Prostate gland (tissue), 2 donors: ENCODE measurements around the gene CHIT1. TPM values are rescaled to one million over a fixed set of nuclear protein-coding genes. Genes with fewer than 3 reads are reported as not detected.
A peak's percentile ranks its signal among the peaks of the same experiment; 100 is the strongest.

Experiments used
- DNase-seq: peaks from one replicate; pipeline ENCODE4 v3.0.0-alpha.2; 2019; ENCODE audit warnings: low spot score
- H3K27ac ChIP-seq, 2 donors: fragments of 200-600 bp; sonication (generic); 2 replicates each; pipeline ENCODE4 v1.5.1; 2017 to 2019
- H3K27me3 ChIP-seq: fragments of 200-600 bp; sonication (generic); replicated peaks from 2 replicates; pipeline ENCODE4 v1.5.1; 2019; ENCODE audit not compliant: insufficient read depth
- H3K36me3 ChIP-seq, 2 donors: fragments of 200-600 bp; sonication (generic); 1 replicate in 1 of 2; 2 replicates in 1 of 2; pipeline versions ENCODE4 v1.5.1 to v1.8.1; 2017 to 2019
- H3K4me1 ChIP-seq: fragments of 200-600 bp; sonication (generic); replicated peaks from 2 replicates; pipeline ENCODE4 v1.5.1; 2019
- H3K4me3 ChIP-seq, 2 donors: fragments of 200-600 bp; sonication (generic); 2 replicates each; pipeline ENCODE4 v1.5.1; 2017 to 2019
- H3K9me3 ChIP-seq: fragments of 200-600 bp; sonication (generic); 2 replicates; pipeline ENCODE4 v1.5.1; 2017
- CTCF ChIP-seq, 4 experiments: fragments of 200-600 bp in 2 of 4; fragments of 450-650 bp in 2 of 4; sonication (generic) in 2 of 4; IDR thresholded peaks; 1 replicate in 3 of 4; 2 replicates in 1 of 4; pipeline ENCODE4 v1.5.1; 2016 to 2019; ENCODE audit warnings: antibody characterized with exemption in 4 of 4, mild to moderate bottlenecking in 2 of 4, moderate library complexity in 2 of 4
- POLR2A ChIP-seq: fragments of 450-650 bp; IDR thresholded peaks from one replicate; pipeline ENCODE4 v1.6.1; 2016; ENCODE audit warnings: antibody characterized with exemption, mild to moderate bottlenecking
- POLR2AphosphoS5 ChIP-seq: sonication (generic); formaldehyde crosslinking; IDR thresholded peaks from one replicate; pipeline ENCODE4 v1.6.1; 2017; ENCODE audit warnings: antibody characterized with exemption
- WGBS: methylation state at CpG from one replicate; pipeline ENCODE4 v1.1.5; 2018; 5-methylcytosine and 5-hydroxymethylcytosine counted together
- intact Hi-C: fragments of 100-400 bp; cut with DNase I; formaldehyde crosslinking; loops from one replicate; pipeline ENCODE4 v1.14.2; 2022
- total RNA-seq, 2 donors: library from RNA; depleted of rRNA; stranded (reverse); fragments of >200 nt; gene quantifications; one replicate each; pipeline ENCODE4 v1.1.0, GENCODE V29; 2016

The CHIT1 gene
- total RNA-seq, 2 donors from 2014 or later: 1.5 TPM; not detected in 1

- H3K36me3 ChIP-seq: no peaks in the 10 kb centered on the region
- 29% methylated on average over 7 of the region's 7 CpGs for WGBS
- H3K4me3 ChIP-seq: no peak overlapping the region
- H3K27ac ChIP-seq: no peak overlapping the region
- no peak for TF ChIP-seq POLR2AphosphoS5
- no peak for TF ChIP-seq POLR2A
- TF ChIP-seq CTCF (IDR thresholded peaks at IDR 0.05): no peak
- H3K4me1 ChIP-seq: peaks cover 2% of the 10 kb centered on the region
- no peaks in the 10 kb centered on the region for H3K27me3 ChIP-seq
- DNase-seq: no peak
- no peaks in the 10 kb centered on the region for H3K9me3 ChIP-seq
- intact Hi-C loops: no loop called here
These were observed 42.2 kb downstream of the CHIT1 start for GRCh38 chr1:203187304-203187685.

- WGBS: 26% methylated on average over 14 of the region's 14 CpGs
- no peak within 1 kb of the TSS for H3K4me3 ChIP-seq
- DNase-seq: peak; percentile 57
- no peak for TF ChIP-seq POLR2A
- intact Hi-C loops: no loop called here
- no peaks in the 10 kb centered on the region for H3K27me3 ChIP-seq
- H3K9me3 ChIP-seq: no peaks in the 10 kb centered on the region
- no peak within 1 kb of the TSS for H3K27ac ChIP-seq
- peaks cover 2% of the 10 kb centered on the region for H3K4me1 ChIP-seq
- no peaks in the 10 kb centered on the region for H3K36me3 ChIP-seq
These were observed 42.8 kb downstream of the CHIT1 start, which contains the start of gene CHI3L1 for GRCh38 chr1:203186446-203187303. Gene CHI3L1 (minus strand): TSS chr1:203186704. CDS start chr1:203186623, 81 bp downstream.

GRCh38 chr1:203186091-203186445 is 43.4 kb downstream of the CHIT1 start:
- no peak overlapping the region for H3K27ac ChIP-seq
- H3K4me1 ChIP-seq: peaks cover 2% of the 10 kb centered on the region
- TF ChIP-seq POLR2AphosphoS5: no peak
- TF ChIP-seq CTCF (IDR thresholded peaks at IDR 0.05): no peak
- TF ChIP-seq POLR2A: no peak
- H3K36me3 ChIP-seq: no peaks in the 10 kb centered on the region
- H3K27me3 ChIP-seq: no peaks in the 10 kb centered on the region
- no peak for DNase-seq
- WGBS: 85% methylated on average over 5 of the region's 5 CpGs
- intact Hi-C loops: no loop called here
- no peak overlapping the region for H3K4me3 ChIP-seq
- no peaks in the 10 kb centered on the region for H3K9me3 ChIP-seq

- intact Hi-C loops: no loop called here
- Histone ChIP-seq H3K27me3 (no peaks in the 10 kb centered on the region), H3K27ac (no peak overlapping the region), H3K36me3 (no peaks in the 10 kb centered on the region), H3K9me3 (no peaks in the 10 kb centered on the region), H3K4me1 (peaks cover 2% of the 10 kb centered on the region), H3K4me3 (no peak overlapping the region)
- 87% methylated on average over 4 of the region's 4 CpGs for WGBS
- no peak for TF ChIP-seq POLR2A
- no peak for TF ChIP-seq POLR2AphosphoS5
- TF ChIP-seq CTCF (IDR thresholded peaks at IDR 0.05): no peak
- no peak for DNase-seq
These were observed 43.9 kb downstream of the CHIT1 start for GRCh38 chr1:203185585-203185984.

GRCh38 chr1:203185061-203185461 is 44.4 kb downstream of the CHIT1 start:
- intact Hi-C loops: no loop called here
- H3K27me3 ChIP-seq: no peaks in the 10 kb centered on the region
- no peak overlapping the region for H3K4me3 ChIP-seq
- no peaks in the 10 kb centered on the region for H3K9me3 ChIP-seq
- TF ChIP-seq CTCF (IDR thresholded peaks at IDR 0.05) (no peak), POLR2AphosphoS5 (no peak), POLR2A (no peak)
- H3K4me1 ChIP-seq: peaks cover 2% of the 10 kb centered on the region
- H3K36me3 ChIP-seq: no peaks in the 10 kb centered on the region
- WGBS: 88% methylated on average over 10 of the region's 10 CpGs
- no peak overlapping the region for H3K27ac ChIP-seq
- DNase-seq: no peak
